ENCODE data around the gene PGAP6. TPM values are rescaled to one million over a fixed set of nuclear protein-coding genes. Genes with fewer than 3 reads are reported as not detected.

The PGAP6 gene
- total and polyA plus RNA-seq, 9 of the 15 experiments (the other 6 are each of a cell fraction or from before 2014, with no cell fraction given) = 0.45 to 50.2 (median 39.3) TPM

DNA sequence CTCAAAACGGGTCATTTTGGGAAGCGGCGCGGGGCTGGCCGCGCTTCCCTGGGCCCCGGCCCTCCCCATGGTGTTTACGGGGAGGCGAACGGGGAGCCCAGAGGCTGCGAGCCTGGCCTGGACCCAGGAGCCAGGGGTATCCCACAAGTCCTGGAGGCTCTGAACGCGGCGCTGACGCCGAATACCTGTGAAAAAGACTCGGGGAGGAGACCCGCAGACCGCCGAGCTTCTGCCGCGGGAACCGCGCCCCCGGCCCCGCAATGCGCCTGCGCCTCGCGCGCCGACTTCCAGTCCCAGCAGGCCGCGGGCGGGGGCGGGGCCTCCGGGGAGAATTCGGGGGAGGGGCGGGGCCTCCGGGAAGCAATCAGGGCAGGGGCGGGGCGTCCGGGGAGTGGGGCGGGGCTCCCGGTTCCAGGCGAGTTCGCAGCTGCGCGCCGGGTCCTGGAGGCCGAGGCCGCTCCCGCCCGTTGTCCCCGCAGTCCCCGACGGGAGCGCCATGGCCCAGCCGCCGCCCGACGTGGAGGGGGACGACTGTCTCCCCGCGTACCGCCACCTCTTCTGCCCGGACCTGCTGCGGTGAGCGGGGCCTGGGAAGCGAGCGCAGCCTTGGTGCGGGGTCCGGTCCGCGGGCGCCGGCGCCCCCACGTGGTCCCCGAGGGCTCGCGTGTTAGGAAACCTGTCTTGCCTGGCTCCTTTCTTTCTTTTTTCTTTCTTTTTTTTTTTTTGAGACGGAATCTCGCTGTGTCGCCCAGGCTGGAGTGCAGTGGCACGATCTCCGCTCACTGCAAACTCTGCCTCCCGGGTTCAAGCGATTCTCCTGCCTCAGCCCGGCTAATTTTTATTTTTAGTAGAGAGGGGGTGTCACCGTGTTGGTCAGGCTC lies 19.9 kb upstream of the PGAP6 start, which contains the start of gene DECR2 (continued):
- TF ChIP-seq, protein P1, sequence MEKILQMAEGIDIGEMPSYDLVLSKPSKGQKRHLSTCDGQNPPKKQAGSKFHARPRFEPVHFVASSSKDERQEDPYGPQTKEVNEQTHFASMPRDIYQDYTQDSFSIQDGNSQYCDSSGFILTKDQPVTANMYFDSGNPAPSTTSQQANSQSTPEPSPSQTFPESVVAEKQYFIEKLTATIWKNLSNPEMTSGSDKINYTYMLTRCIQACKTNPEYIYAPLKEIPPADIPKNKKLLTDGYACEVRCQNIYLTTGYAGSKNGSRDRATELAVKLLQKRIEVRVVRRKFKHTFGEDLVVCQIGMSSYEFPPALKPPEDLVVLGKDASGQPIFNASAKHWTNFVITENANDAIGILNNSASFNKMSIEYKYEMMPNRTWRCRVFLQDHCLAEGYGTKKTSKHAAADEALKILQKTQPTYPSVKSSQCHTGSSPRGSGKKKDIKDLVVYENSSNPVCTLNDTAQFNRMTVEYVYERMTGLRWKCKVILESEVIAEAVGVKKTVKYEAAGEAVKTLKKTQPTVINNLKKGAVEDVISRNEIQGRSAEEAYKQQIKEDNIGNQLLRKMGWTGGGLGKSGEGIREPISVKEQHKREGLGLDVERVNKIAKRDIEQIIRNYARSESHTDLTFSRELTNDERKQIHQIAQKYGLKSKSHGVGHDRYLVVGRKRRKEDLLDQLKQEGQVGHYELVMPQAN (IDR thresholded peaks at IDR 0.05; ENCODE audit: borderline replicate concordance) = peak; percentile 84
- TF ChIP-seq FUS (optimal IDR thresholded peaks at IDR 0.05; ENCODE audit: low read depth, low read length) = peak; percentile 70
- TF ChIP-seq, protein P2, sequence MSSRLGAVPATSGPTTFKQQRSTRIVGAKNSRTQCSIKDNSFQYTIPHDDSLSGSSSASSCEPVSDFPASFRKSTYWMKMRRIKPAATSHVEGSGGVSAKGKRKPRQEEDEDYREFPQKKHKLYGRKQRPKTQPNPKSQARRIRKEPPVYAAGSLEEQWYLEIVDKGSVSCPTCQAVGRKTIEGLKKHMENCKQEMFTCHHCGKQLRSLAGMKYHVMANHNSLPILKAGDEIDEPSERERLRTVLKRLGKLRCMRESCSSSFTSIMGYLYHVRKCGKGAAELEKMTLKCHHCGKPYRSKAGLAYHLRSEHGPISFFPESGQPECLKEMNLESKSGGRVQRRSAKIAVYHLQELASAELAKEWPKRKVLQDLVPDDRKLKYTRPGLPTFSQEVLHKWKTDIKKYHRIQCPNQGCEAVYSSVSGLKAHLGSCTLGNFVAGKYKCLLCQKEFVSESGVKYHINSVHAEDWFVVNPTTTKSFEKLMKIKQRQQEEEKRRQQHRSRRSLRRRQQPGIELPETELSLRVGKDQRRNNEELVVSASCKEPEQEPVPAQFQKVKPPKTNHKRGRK (tag; IDR thresholded peaks at IDR 0.05) = no peak
- TF ChIP-seq SOX6 (IDR thresholded peaks at IDR 0.05) = peak; percentile 24; the same call in 1 of the 2 replicates
- peak; percentile 19 for TF ChIP-seq MEIS2 (IDR thresholded peaks at IDR 0.05; ENCODE audit: partially characterized antibody)
- TF ChIP-seq KDM5B (IDR thresholded peaks at IDR 0.05; ENCODE audit: insufficient replicate concordance, low read depth, low read length) = peak; percentile 65
- TF ChIP-seq ZNF431 (CRISPR knock-in tag; IDR thresholded peaks at IDR 0.05) = 0 out of 2 replicates have a peak, but pooled peaks have one; percentile 8
- peak; percentile 41 for TF ChIP-seq TAF1 (IDR thresholded peaks at IDR 0.05; ENCODE audit: control insufficient read depth, extremely low read depth, insufficient read depth, low read length, severe bottlenecking)
- TF ChIP-seq ZNF384 (IDR thresholded peaks at IDR 0.05; ENCODE audit: low read depth, low read length) = peak; percentile 78
- TF ChIP-seq TAF9B (IDR thresholded peaks at IDR 0.05; ENCODE audit: partially characterized antibody) = no peak
- no peak for TF ChIP-seq BDP1 (IDR thresholded peaks at IDR 0.05; ENCODE audit: insufficient read depth, insufficient read length)
- peak; percentile 43; the same call in 1 of the 2 replicates for TF ChIP-seq SMARCA4 (IDR thresholded peaks at IDR 0.05)
- TF ChIP-seq, protein P3, sequence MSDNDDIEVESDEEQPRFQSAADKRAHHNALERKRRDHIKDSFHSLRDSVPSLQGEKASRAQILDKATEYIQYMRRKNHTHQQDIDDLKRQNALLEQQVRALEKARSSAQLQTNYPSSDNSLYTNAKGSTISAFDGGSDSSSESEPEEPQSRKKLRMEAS (CRISPR knock-in tag; IDR thresholded peaks at IDR 0.05) = peak; percentile 91
- TF ChIP-seq PHF8 (IDR thresholded peaks at IDR 0.05; ENCODE audit: borderline replicate concordance, low read length) = peak; percentile 84; the same call in 1 of the 2 replicates
- TF ChIP-seq, protein P4, sequence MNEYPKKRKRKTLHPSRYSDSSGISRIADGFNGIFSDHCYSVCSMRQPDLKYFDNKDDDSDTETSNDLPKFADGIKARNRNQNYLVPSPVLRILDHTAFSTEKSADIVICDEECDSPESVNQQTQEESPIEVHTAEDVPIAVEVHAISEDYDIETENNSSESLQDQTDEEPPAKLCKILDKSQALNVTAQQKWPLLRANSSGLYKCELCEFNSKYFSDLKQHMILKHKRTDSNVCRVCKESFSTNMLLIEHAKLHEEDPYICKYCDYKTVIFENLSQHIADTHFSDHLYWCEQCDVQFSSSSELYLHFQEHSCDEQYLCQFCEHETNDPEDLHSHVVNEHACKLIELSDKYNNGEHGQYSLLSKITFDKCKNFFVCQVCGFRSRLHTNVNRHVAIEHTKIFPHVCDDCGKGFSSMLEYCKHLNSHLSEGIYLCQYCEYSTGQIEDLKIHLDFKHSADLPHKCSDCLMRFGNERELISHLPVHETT (CRISPR knock-in tag; conservative IDR thresholded peaks at IDR 0.05 in 1 of 2, IDR thresholded peaks at IDR 0.05 in 1 of 2) = peak in 1 of 2 experiments; percentile 85; a peak in 2 of 4 replicates
- TF ChIP-seq TEAD1 (CRISPR knock-in tag; IDR thresholded peaks at IDR 0.05) = peak in 1 of 2 experiments; percentile 64; a peak in 1 of 4 replicates

Data from K562 (cell line).